Jurkat, Clone E6-1 (cell line): ENCODE measurements around the gene ILDR2.

Source experiments
- DNase-seq: peaks from one replicate; pipeline ENCODE4 v3.0.0-alpha.2; 2011; ENCODE audit warnings: low read depth, low spot score
- H3K4me3 ChIP-seq: 2 replicates; pipeline ENCODE4 v1.5.1; 2011; ENCODE audit warnings: mild to moderate bottlenecking, low read length, control low read depth, moderate library complexity

The ILDR2 gene

GRCh38 chr1:166859597-166859996 lies 115.7 kb downstream of the ILDR2 start:
- no peak for DNase-seq
- H3K4me3 ChIP-seq = no peak overlapping the region

DNA sequence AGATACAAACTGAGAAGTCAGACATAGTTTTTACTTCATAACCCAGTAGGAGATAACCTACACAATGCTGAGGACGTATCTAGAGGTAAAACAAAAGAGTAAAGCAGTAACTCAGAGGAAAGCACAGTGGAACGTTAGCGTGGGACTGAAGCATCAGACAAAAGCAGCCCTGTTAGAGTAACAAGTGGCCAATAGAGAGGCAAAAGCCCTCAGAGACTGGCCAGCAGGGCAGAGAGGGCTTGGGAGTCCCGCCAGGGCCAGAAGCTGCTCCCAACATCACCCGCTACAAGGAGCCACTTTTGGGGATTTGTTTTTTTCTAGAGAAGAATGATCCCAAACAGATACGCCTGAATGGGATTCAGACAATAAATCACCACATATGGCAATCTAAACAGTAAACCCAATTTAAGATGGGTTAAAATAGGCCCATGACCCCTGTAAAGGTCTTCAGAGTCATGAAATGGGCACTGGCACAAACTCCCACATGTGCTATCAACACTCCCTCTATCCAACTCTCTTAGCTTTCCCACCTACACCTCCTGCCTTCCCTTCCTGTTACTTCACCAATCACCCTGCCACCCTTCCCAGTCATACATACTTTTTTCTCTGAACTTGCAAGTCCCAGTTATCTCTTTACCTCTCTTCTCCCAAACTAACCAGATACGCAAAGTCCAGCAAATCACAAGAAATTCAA lies 116.5 kb downstream of the ILDR2 start:
- no peak overlapping the region for H3K4me3 ChIP-seq
- no peak for DNase-seq
